Naive thymus-derived CD4-positive, alpha-beta T cell (primary cell): ENCODE results near the gene PITHD1. TPM values are rescaled to one million over a fixed set of nuclear protein-coding genes. Genes with fewer than 3 reads are reported as not detected.
"Not testable (repeated sequence)": the region's sequence is repeated elsewhere in the genome, so short reads cannot be mapped to it uniquely, and the experiment has no call there.

Experiments
- ATAC-seq: fragments of 150-1000 bp; cut with Tn5 transposase; 2 replicates; pipeline ENCODE4 v1.10.0; 2021; ENCODE audit warnings: mild to moderate bottlenecking, moderate library complexity
- CTCF ChIA-PET: fragments of 350-600 bp; sonication (Branson Sonifier 250); formaldehyde crosslinking; loops from one replicate; lab custom pipeline; 2021; ENCODE audit warnings: antibody characterized with exemption; lab: Charles Lee
- POLR2A ChIA-PET: fragments of 350-600 bp; sonication (Branson Sonifier 250); formaldehyde crosslinking; loops from one replicate; lab custom pipeline; 2021; ENCODE audit warnings: antibody characterized with exemption, inconsistent platforms; lab: Charles Lee
- DNase-seq, 9 donors: peaks; one replicate each; pipeline versions ENCODE4 v3.0.0 to v3.0.0-alpha.2; 2020 to 2022; ENCODE audit warnings: mixed read lengths in 1 of 9
- H3K27ac ChIP-seq: one replicate; pipeline ENCODE4 v1.7.0; 2013; ENCODE audit warnings: mild to moderate bottlenecking, low read depth, low read length, moderate library complexity
- H3K27me3 ChIP-seq, 2 donors: one replicate each; pipeline ENCODE4 v1.7.0; 2013; ENCODE audit warnings: low read length in 2 of 2, mild to moderate bottlenecking in 2 of 2, moderate library complexity in 2 of 2; ENCODE audit not compliant: control insufficient read depth in 2 of 2, insufficient read depth in 2 of 2
- H3K36me3 ChIP-seq, 3 experiments: 1 replicate in 2 of 3; 2 replicates in 1 of 3; pipeline ENCODE4 v1.7.0; 2013; ENCODE audit warnings: low read length in 3 of 3, mild to moderate bottlenecking in 3 of 3, moderate library complexity in 1 of 3; ENCODE audit not compliant: insufficient read depth in 3 of 3, control insufficient read depth in 2 of 3
- H3K4me1 ChIP-seq, 2 donors: one replicate each; pipeline ENCODE4 v1.7.0; 2013; ENCODE audit warnings: low read length in 2 of 2, mild to moderate bottlenecking in 2 of 2, moderate library complexity in 1 of 2; ENCODE audit not compliant: control insufficient read depth in 2 of 2, insufficient read depth in 2 of 2
- H3K4me3 ChIP-seq: 2 replicates; pipeline ENCODE4 v1.7.0; 2013; ENCODE audit warnings: mild to moderate bottlenecking, low read length
- H3K9me3 ChIP-seq, 3 experiments: 1 replicate in 2 of 3; 2 replicates in 1 of 3; pipeline ENCODE4 v1.7.0; 2013; ENCODE audit warnings: low read length in 3 of 3; ENCODE audit not compliant: control insufficient read depth in 2 of 3
- H3K27ac Mint-ChIP-seq, 9 donors: one replicate each; pipeline ENCODE4 v1.8.0; 2020 to 2022; ENCODE audit warnings: mixed read lengths in 9 of 9, mild to moderate bottlenecking in 8 of 9, moderate library complexity in 5 of 9, inconsistent platforms in 2 of 9
- H3K27me3 Mint-ChIP-seq, 5 donors: one replicate each; pipeline ENCODE4 v1.8.0; 2021 to 2022; ENCODE audit warnings: mixed read lengths in 5 of 5, mild to moderate bottlenecking in 1 of 5
- H3K36me3 Mint-ChIP-seq, 5 donors: one replicate each; pipeline ENCODE4 v1.8.0; 2020 to 2022; ENCODE audit warnings: mixed read lengths in 5 of 5, mild to moderate bottlenecking in 3 of 5, inconsistent platforms in 1 of 5
- H3K4me1 Mint-ChIP-seq, 7 donors: one replicate each; pipeline ENCODE4 v1.8.0; 2020 to 2022; ENCODE audit warnings: mixed read lengths in 7 of 7, mild to moderate bottlenecking in 3 of 7, inconsistent platforms in 1 of 7
- H3K4me3 Mint-ChIP-seq, 10 donors: one replicate each; pipeline ENCODE4 v1.8.0; 2020 to 2022; ENCODE audit warnings: mild to moderate bottlenecking in 10 of 10, mixed read lengths in 10 of 10, moderate library complexity in 6 of 10, inconsistent platforms in 2 of 10
- H3K9me3 Mint-ChIP-seq, 11 donors: one replicate each; pipeline ENCODE4 v1.8.0; 2020 to 2022; ENCODE audit warnings: mixed read lengths in 11 of 11, mild to moderate bottlenecking in 4 of 11, inconsistent platforms in 1 of 11, moderate library complexity in 1 of 11
- intact Hi-C, 2 donors: fragments of 100-400 bp; cut with micrococcal nuclease; formaldehyde crosslinking; loops; one replicate each; pipeline ENCODE4 v1.15.1; 2023
- polyA plus RNA-seq, 2 donors: library from polyadenylated mRNA; unstranded; fragments of 300-500 nt; fragmentation: Illumina TruSeq; gene quantifications; one replicate each; pipeline ENCODE4 v1.2.3, GENCODE V29; 2021
- total RNA-seq, 6 experiments: library from RNA in 5 of 6; stranded (reverse) in 5 of 6; gene quantifications; 1 replicate in 5 of 6; 2 replicates in 1 of 6; pipeline ENCODE4 v1.2.3 and lab custom pipeline; 2021 to 2026

PITHD1 gene
- total and polyA plus RNA-seq, 7 experiments from 2014 or later, result 57.6 to 88.9 (median 81.8) TPM

GRCh38 chr1:23799570-23800399 lies 21.6 kb downstream of the PITHD1 start:
- Histone ChIP-seq H3K27ac (peak overlapping the region; percentile 91), H3K27me3 (no peaks in the 10 kb centered on the region), H3K36me3 (peaks cover 0 to 29% (median 0%) of the 10 kb centered on the region in 3 experiments), H3K4me3 (peak overlapping the region; percentile 84), H3K9me3 (no peaks in the 10 kb centered on the region), H3K4me1 (peaks cover 7 to 15% of the 10 kb centered on the region in 2 donors)
- H3K4me1 Mint-ChIP-seq, result peaks cover 6 to 25% (median 15%) of the 10 kb centered on the region in 7 donors
- ATAC-seq (no peak), DNase-seq (peak in 1 of 9 donors; percentile 36)
- no peaks in the 10 kb centered on the region for H3K9me3 Mint-ChIP-seq
- intact Hi-C loops, result loop anchor here (1.0 to 2.0 kb wide), 12 partner anchors 8 to 431 kb away; partner anchors contain the start of genes ELOA (in 2 of the 2), LYPLA2 (in 2 of the 2), PITHD1 (in 2 of the 2) and PNRC2 (in 2 of the 2)
- ChIA-PET CTCF (interaction anchor here (0.6 to 1.0 kb wide), 3 partner anchors 8 to 33 kb away, joined by 3 to 4 read pairs (median 3); partner anchors contain the start of gene LYPLA2), POLR2A (interaction anchor here (0.7 to 7.3 kb wide), 9 partner anchors 8 to 105 kb away, joined by 3 to 53 read pairs (median 11); partner anchors contain the start of genes HMGCL, LYPLA2 and PITHD1)
- H3K27ac Mint-ChIP-seq, result peak overlapping the region; percentile 4 to 94 (median 89)
- no peaks in the 10 kb centered on the region for H3K27me3 Mint-ChIP-seq
- H3K4me3 Mint-ChIP-seq, result peak overlapping the region; percentile 79 to 94 (median 88)
- peaks cover 0 to 15% (median 0%) of the 10 kb centered on the region in 5 donors for H3K36me3 Mint-ChIP-seq

GRCh38 chr1:23800400-23801337 lies 22.5 kb downstream of the PITHD1 start, which contains the start of gene GALE:
GALE (minus strand) TSS chr1:23800754; CDS start chr1:23799007, 1,747 bp downstream.
- DNase-seq, result peak; percentile 87 to 96 (median 94)
- intact Hi-C loops, result loop anchor here (1.0 to 2.0 kb wide), 12 partner anchors 9 to 432 kb away; partner anchors contain the start of genes ELOA (in 2 of the 2), LYPLA2 (in 2 of the 2), PITHD1 (in 2 of the 2) and PNRC2 (in 2 of the 2)
- peak within 1 kb of the TSS; percentile 84 for H3K4me3 ChIP-seq
- Mint-ChIP-seq H3K4me3 (peak within 1 kb of the TSS; percentile 79 to 94 (median 88)), H3K27ac (peak within 1 kb of the TSS; percentile 81 to 95 (median 92)), H3K36me3 (peaks cover 0 to 11% (median 0%) of the 10 kb centered on the region in 5 donors), H3K4me1 (peaks cover 6 to 25% (median 15%) of the 10 kb centered on the region in 7 donors), H3K27me3 (no peaks in the 10 kb centered on the region), H3K9me3 (no peaks in the 10 kb centered on the region)
- H3K9me3 ChIP-seq, result no peaks in the 10 kb centered on the region
- H3K4me1 ChIP-seq, result peaks cover 7 to 15% of the 10 kb centered on the region in 2 donors
- POLR2A ChIA-PET, result interaction anchor here (0.6 to 7.3 kb wide), 14 partner anchors 9 to 1427 kb away, joined by 3 to 53 read pairs (median 6); partner anchors contain the start of genes ELOA, HMGCL, LYPLA2 and PITHD1
- CTCF ChIA-PET, result interaction anchor here (0.9 to 2.6 kb wide), 3 partner anchors 9 to 29 kb away, joined by 3 to 9 read pairs (median 3); partner anchors contain the start of gene LYPLA2
- peak; percentile 97 for ATAC-seq
- H3K36me3 ChIP-seq, result peaks cover 0 to 20% (median 0%) of the 10 kb centered on the region in 3 experiments
- no peaks in the 10 kb centered on the region for H3K27me3 ChIP-seq
- peak within 1 kb of the TSS; percentile 91 for H3K27ac ChIP-seq

GRCh38 chr1:23801338-23801748 lies 23.1 kb downstream of the PITHD1 start:
- Histone ChIP-seq H3K36me3 (peaks cover 0 to 15% (median 0%) of the 10 kb centered on the region in 3 experiments), H3K4me1 (peaks cover 7 to 15% of the 10 kb centered on the region in 2 donors), H3K27me3 (no peaks in the 10 kb centered on the region), H3K4me3 (peak overlapping the region; percentile 84), H3K9me3 (no peaks in the 10 kb centered on the region), H3K27ac (peak overlapping the region; percentile 91)
- intact Hi-C loops, result loop anchor here (2.0 kb wide), 4 partner anchors 37 to 179 kb away; partner anchors contain the start of genes ELOA (in 1 of the 2), PNRC2 (in 1 of the 2) and SRSF10 (in 1 of the 2)
- Mint-ChIP-seq H3K4me1 (peaks cover 6 to 25% (median 15%) of the 10 kb centered on the region in 7 donors), H3K27ac (peak overlapping the region; percentile 77 to 95 (median 92)), H3K27me3 (no peaks in the 10 kb centered on the region), H3K4me3 (peak overlapping the region; percentile 79 to 94 (median 88)), H3K9me3 (no peaks in the 10 kb centered on the region), H3K36me3 (peaks cover 0 to 11% (median 0%) of the 10 kb centered on the region in 5 donors)
- CTCF ChIA-PET, result interaction anchor here (0.9 to 3.0 kb wide), 3 partner anchors 10 to 115 kb away, joined by 3 to 14 read pairs (median 9); no protein-coding TSS in a partner anchor
- POLR2A ChIA-PET, result interaction anchor here (0.6 to 7.3 kb wide), 14 partner anchors 8 to 1426 kb away, joined by 3 to 53 read pairs (median 5); partner anchors contain the start of genes ELOA, HMGCL, LYPLA2 and PITHD1
- DNase-seq (no peak), ATAC-seq (no peak)

- H3K9me3 ChIP-seq, result no peaks in the 10 kb centered on the region
- DNase-seq (no peak), ATAC-seq (no peak)
- POLR2A ChIA-PET, result interaction anchor here (0.8 to 7.3 kb wide), 10 partner anchors 10 to 178 kb away, joined by 3 to 53 read pairs (median 8); partner anchors contain the start of genes ELOA, HMGCL, LYPLA2 and PITHD1
- H3K27ac ChIP-seq, result peak overlapping the region; percentile 91
- H3K27me3 ChIP-seq, result no peaks in the 10 kb centered on the region
- CTCF ChIA-PET, result interaction anchor here (0.6 to 3.0 kb wide), 5 partner anchors 9 to 521 kb away, joined by 3 to 14 read pairs (median 3); no protein-coding TSS in a partner anchor
- H3K36me3 ChIP-seq, result peaks cover 0 to 10% (median 0%) of the 10 kb centered on the region in 3 experiments
- H3K4me1 Mint-ChIP-seq, result peaks cover 6 to 25% (median 20%) of the 10 kb centered on the region in 7 donors
- H3K4me3 ChIP-seq, result no peak overlapping the region
- peak overlapping the region; percentile 6 to 94 (median 63) for H3K4me3 Mint-ChIP-seq
- no peaks in the 10 kb centered on the region for H3K27me3 Mint-ChIP-seq
- peaks cover 7 to 15% of the 10 kb centered on the region in 2 donors for H3K4me1 ChIP-seq
- peak overlapping the region in 7 of 9 donors; percentile 42 to 92 (median 81) for H3K27ac Mint-ChIP-seq
- intact Hi-C loops, result loop anchor here (2.0 kb wide), 4 partner anchors 37 to 179 kb away; partner anchors contain the start of genes ELOA (in 1 of the 2), PNRC2 (in 1 of the 2) and SRSF10 (in 1 of the 2)
- no peaks in the 10 kb centered on the region for H3K9me3 Mint-ChIP-seq
- H3K36me3 Mint-ChIP-seq, result peaks cover 0 to 15% (median 0%) of the 10 kb centered on the region in 5 donors
These were observed 23.7 kb downstream of the PITHD1 start for GRCh38 chr1:23801876-23802275.

- POLR2A ChIA-PET, result interaction anchor here (1.0 to 7.3 kb wide), 6 partner anchors 9 to 177 kb away, joined by 3 to 53 read pairs (median 28); partner anchors contain the start of genes HMGCL, LYPLA2, PITHD1 and SRSF10
- peaks cover 6 to 31% (median 20%) of the 10 kb centered on the region in 7 donors for H3K4me1 Mint-ChIP-seq
- intact Hi-C loops, H3K27me3 ChIP-seq, H3K27me3 Mint-ChIP-seq, H3K27ac ChIP-seq, H3K4me3 ChIP-seq, ATAC-seq, H3K9me3 ChIP-seq, H3K9me3 Mint-ChIP-seq, DNase-seq: not testable (repeated sequence)
- peak overlapping the region in 1 of 10 donors; percentile 66 for H3K4me3 Mint-ChIP-seq
- CTCF ChIA-PET, result interaction anchor here (0.8 to 3.0 kb wide), 3 partner anchors 8 to 114 kb away, joined by 3 to 14 read pairs (median 9); no protein-coding TSS in a partner anchor
- peak overlapping the region in 6 of 9 donors; percentile 59 to 92 (median 86) for H3K27ac Mint-ChIP-seq
- H3K36me3 ChIP-seq, result peaks cover 0 to 20% (median 0%) of the 10 kb centered on the region in 3 experiments
- H3K36me3 Mint-ChIP-seq, result peaks cover 0 to 15% (median 0%) of the 10 kb centered on the region in 5 donors
- H3K4me1 ChIP-seq, result peaks cover 7 to 15% of the 10 kb centered on the region in 2 donors
These were observed 24.7 kb downstream of the PITHD1 start for GRCh38 chr1:23802809-23803342.
